Stimulated activated naive CD4-positive, alpha-beta T cell treated with Interleukin-2 at 50 U/mL for 16 hours (primary cell): ENCODE data around the gene SLC39A11.

Source experiments
- DNase-seq: peaks from one replicate; lab custom pipeline; 2025; lab: John Stamatoyannopoulos, UW

The SLC39A11 gene

DNA sequence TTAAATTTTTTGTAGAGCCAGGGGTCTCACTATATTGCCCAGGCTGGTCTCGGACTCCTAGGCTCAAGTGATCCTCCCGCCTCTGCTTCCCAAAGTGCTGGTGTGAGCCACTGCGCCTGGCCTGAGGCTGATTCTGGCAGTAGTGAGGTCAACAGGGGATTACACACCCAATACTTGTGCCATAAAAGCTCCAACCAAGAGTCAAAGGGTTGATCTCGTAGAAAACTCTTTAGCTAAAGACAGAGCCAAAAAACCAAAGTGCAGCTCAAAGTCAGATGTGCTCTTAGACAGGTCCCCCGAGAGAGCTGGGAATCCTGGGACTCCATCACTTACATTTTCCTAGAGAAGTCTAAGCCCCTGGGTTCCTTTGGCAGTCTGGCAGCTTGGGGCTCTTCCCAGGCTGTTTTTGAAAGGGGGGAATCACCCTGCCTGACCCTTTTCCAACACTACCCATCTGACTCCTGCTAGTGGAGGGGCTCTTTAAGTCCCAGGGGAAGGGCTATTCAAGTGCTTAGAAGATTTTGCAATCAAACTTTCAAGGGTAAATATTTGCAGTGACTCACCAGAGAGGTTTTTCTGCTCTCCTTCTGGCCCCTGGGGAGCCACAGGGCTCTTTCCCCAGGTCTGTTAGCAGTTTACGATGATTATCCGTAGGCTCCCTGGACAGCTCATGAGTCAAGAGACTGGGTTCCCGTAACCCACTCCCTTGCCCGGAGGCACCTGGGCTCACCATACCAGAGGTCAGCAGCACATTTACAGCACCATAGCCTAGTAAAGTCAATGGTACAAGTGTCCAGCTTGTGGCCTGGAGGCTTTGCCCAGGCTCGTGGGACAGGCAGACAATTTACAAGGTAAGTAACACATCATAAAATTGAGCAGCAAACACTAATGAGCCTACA, 408.7 kb downstream of the SLC39A11 start:
- no peak for DNase-seq

- DNase-seq = no peak
These were observed 409.9 kb downstream of the SLC39A11 start for GRCh38 chr17:72682605-72683004.

DNA sequence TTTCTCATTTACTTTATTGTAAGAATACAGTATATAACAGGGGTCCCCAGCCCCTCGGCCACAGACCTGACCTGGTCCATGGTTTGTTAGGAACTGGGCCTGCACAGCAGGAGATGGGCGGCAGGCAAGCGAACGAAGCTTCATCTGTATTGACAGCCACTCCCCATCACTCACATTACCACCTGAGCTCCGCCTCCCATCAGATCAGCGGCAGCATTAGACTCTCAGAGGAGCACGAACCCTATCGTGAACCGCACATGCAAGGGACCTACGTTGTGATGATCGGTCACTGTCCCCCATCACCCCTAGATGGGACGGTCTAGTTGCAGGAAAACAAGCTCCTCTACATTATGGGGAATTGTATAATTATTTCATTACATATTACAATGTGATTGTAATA, 410.6 kb downstream of the SLC39A11 start:
- no peak for DNase-seq

- no peak for DNase-seq
These were observed 414.6 kb downstream of the SLC39A11 start for GRCh38 chr17:72677714-72678390.

- DNase-seq = no peak
These were observed 415.4 kb downstream of the SLC39A11 start for GRCh38 chr17:72677108-72677507.

GRCh38 chr17:72672729-72673128, 419.8 kb downstream of the SLC39A11 start:
- no peak for DNase-seq

- no peak for DNase-seq
These were observed 421.5 kb downstream of the SLC39A11 start for GRCh38 chr17:72671016-72671415.

DNA sequence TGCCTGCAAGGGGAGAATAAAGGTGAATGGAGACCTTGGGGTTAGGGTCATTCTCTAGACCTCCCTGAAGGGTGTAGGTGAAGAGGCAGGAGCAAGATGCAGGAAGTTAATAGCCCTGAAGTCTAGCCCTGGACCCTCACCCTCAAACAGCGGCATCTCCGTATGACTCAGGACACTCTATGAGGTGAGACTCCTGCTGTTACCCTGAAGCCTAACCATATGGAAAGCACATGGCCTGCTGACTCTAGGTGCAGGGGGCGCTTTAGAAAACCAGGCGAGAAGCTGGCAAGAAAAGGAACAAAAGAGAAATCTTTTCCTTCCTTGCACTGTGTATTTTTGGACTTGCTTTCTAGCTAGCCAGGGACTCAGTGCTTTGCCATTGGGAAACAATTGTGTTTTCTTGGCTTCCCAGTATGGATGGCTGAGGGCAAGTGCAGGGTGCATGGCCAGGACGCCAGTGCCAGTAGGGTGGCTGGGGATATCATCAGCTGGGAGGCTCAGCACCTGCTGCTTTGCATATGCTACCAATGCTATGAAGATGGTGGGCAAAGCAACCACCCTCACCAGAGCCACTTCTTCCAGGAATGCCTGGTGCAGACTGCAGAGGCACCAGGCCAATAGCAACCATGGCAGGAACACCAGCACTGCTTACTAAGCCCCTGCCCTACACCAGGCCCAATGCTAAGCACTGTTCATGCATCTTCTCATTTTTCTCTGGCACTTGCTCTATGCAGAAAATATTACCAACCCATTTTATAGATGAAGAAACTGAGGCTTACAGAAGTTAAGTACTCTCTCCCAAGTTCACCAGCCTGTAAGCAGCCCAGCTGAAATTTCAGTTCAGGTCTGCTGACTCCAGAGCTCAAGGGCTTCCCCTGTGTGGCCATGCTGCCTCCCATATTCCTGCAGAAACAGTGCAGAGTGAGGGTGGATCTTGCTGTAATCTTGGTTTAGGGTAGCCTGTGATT, 425.1 kb downstream of the SLC39A11 start:
- no peak for DNase-seq

- DNase-seq = no peak
These were observed 426.3 kb downstream of the SLC39A11 start for GRCh38 chr17:72665852-72666851.

DNA sequence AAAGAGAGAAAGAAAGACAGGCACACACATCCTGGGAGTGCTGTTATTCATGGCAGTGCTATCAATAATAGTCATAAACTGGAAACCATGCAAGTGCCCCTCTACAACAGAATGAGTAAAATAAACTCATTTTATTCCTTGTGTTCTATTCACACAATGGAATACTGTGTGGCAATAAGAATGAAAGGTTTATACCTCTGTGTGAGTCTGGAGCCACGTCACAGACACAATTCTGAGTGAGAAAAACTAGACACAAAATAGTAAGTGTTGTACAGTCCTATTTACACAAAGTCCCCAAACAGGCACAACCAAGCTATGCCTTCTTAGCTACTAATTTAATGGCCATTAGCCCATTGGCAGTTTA, 429.7 kb downstream of the SLC39A11 start:
- no peak for DNase-seq

DNA sequence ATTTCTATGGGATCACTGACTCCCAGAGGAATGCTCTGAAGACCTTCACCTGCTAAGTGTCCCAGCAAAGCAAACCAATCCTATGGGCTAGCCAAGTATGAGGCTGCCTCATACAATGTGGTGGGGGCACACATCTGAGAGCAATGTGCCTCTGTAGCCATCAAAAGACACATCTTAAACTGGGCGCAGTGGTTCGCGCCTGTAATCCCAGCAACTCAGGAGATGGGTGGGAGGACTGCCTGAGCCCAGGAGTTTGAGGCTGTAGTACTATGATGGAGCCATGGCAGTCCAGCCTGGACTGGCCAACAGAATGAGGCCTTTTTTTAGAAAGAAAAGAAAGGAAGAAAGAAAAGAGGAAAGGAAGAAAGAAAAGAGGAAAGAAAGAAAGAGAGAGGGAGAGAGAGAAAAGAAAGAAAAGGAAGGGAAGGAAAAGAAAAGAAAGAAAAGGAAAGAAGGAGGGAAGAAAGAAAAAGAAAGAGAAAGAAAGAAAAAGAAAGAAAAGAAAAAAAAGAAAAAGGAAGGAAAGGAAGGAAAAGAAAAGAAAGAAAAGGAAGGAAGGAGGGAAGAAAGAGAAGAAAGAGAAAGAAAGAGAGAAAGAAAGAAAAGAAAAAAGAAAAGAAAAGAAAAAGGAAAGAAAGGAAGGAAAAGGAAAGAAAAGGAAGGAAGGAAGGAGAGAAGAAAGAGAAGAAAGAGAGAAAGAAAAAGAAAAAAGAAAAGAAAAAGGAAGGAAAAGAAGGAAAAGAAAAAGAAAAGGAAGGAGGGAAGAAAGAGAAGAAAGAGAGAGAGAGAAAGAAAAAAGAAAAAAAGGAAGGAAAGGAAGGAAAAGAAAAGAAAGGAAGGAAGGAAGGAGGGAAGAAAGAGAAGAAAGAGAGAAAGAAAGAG, 430.3 kb downstream of the SLC39A11 start:
- DNase-seq = no peak

- DNase-seq = no peak
These were observed 431.2 kb downstream of the SLC39A11 start for GRCh38 chr17:72661116-72661944.

GRCh38 chr17:72660274-72661115, 432.0 kb downstream of the SLC39A11 start:
- no peak for DNase-seq

DNA sequence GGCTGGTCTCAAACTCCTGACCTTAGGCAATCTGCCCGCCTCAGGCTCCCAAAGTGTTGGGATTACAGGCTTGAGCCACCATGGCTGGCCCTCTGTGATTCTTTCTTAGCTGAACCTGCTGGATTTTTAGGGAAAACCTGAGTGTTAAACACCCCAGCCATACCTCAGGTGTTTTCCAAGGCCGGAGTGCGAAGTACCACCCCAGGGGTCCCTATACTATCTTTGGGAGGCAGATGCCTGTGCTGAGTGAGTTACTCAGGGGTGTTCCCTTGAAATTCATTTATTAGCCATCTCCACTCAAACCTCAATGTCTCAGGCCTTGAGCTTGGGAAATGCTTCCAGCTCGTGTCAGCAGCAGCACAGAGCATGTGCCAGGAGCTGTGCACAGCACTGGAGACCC, 432.7 kb downstream of the SLC39A11 start:
- DNase-seq = no peak

DNA sequence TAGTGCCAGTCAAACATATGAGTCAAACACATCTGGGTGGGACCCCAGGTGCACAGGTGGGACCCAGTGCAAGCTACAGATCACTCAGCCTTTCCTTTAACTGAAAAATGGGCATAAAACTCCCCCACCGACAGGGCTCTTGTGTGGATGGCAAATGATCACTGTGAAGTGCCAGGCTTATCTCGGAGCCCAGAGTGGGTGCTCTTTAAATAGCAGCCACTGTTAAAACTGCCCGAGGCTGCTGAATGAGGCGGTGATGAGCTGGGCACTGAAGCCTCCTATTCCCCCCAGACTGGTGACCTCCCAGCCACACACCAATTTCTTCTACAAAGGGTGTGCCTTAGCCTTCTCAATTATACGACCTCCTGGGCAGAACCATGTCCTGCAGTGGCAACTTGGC, 433.8 kb downstream of the SLC39A11 start:
- DNase-seq = no peak

DNA sequence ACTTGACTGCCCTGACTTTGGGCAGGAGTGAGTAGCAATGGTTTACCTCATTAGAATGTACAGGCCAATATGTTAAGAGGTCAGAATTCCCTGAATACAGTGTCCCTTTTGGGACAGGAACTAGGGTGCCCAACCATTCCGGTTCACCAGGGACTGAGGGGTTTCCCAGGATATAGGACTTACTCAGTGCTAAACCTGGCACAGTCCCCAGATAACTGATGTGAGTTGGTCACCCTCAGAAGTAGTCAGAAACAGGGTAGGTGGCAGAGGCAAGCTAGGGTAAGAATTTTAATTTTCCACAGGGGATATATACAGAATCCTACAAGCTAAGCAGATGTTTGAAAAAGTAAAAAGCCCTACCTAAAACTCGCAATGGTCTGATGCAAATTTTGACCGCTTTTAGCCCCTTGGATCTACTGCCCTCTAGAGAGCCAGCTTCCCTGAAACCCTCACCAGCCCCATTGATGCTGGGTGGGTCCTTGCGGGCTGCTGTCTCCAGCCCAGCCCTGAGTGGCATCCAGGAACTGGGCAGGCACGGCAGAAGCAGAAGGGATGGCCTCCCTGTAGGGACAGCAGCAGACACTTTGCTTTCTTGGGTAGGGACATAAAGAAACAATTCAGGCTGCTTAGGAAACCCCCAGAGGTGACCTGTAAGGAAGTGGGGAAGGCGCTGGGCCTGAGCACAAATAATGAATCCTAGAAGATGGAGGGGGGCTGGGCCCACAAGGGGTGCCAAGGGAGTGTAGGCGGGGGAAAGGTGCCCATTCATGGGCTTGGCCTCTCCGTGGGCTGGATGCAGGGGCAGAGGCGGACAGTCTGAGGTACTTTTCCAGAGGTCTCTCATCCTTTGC, 434.8 kb downstream of the SLC39A11 start:
- DNase-seq = no peak

DNA sequence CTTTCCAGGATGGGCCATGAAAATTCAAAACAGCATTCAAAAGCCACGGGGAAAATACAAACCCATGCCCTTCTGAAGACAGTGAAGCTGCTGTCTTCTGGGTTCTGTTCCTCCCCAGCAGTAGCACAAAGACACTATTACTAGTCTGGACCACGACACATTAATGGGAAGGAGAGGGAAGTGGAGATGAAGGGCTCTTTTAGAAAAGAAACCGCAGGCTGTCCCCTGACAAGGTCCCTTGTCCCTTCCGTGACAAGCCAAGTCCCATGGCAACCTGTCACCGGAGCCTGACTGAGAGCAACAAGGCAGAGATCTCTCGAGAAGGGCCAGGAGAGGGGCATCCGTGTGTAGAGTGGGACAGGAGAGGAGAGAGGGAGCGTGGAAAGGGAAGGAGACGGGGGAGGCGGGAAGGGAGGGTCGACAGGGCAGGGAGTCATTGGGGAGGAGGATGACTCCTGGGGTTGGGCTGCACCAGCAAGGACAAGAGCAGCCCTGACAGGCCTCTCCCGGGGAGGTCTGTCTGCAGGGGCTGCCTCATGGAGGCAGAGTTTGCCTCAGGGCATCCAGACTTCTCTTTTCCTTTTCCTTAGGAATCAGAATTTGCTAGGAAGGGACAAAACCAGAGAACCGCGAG, 436.2 kb downstream of the SLC39A11 start:
- no peak for DNase-seq
